Stimulated activated CD8-positive, alpha-beta memory T cell treated with anti-CD3 and anti-CD28 coated beads, Interleukin-7, amount 100 ng/mL, for 48 hours (primary cell): Measurements from ENCODE around the gene SLC16A14.
"Not testable (repeated sequence)": the region's sequence is repeated elsewhere in the genome, so short reads cannot be mapped to it uniquely, and the experiment has no call there.

Experiments used
- DNase-seq, 2 donors: peaks; one replicate each; pipeline ENCODE4 v3.0.0-alpha.2; 2020; ENCODE audit warnings: low read depth in 1 of 2; ENCODE audit errors: extremely low read depth in 1 of 2

The SLC16A14 gene, protein sequence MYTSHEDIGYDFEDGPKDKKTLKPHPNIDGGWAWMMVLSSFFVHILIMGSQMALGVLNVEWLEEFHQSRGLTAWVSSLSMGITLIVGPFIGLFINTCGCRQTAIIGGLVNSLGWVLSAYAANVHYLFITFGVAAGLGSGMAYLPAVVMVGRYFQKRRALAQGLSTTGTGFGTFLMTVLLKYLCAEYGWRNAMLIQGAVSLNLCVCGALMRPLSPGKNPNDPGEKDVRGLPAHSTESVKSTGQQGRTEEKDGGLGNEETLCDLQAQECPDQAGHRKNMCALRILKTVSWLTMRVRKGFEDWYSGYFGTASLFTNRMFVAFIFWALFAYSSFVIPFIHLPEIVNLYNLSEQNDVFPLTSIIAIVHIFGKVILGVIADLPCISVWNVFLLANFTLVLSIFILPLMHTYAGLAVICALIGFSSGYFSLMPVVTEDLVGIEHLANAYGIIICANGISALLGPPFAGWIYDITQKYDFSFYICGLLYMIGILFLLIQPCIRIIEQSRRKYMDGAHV

DNA sequence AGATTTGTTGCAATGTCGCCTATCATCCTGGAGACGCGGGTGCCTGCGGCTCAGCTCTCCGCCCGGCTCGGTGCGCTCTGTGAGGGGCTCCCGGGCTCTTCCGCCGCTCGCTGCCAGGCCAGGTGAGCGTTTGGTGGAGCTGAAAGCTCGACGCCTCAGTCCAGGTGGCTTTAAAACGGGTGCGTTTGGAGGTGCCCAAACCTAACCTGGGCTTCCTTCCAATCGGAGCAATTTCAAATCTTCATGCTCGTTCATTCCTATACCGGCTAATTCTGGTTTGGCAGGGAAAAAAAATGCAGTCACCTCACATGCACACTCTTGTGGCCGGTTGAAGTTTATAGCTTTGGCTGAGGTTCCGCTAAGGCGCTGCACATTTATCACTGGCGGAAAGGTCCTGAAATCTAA lies at the start of gene SLC16A14:
Gene SLC16A14 (minus strand): TSS at position 274 of the 405 bp plus-strand sequence. CDS start 9,572 bp downstream, outside the sequence.
- no peak for DNase-seq

DNA sequence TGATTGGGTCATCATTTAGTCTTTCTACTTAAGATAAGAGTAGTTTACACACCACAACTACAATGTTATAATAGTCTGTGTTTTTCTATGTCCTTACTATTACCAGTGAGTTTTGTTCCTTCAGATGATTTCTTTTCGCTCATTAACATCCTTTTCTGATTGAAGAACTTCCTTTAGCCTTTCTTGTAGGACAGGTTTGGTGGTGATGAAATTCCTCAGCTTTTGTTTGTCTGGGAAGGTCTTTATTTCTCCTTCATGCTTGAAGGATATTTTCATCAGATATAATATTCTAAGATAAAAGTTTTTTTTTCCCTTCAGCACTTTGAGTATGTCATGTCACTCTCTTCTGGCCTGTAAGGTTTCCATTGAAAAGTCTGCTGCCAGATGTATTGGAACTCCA lies 38.0 kb upstream of the SLC16A14 start:
- no peak for DNase-seq

DNA sequence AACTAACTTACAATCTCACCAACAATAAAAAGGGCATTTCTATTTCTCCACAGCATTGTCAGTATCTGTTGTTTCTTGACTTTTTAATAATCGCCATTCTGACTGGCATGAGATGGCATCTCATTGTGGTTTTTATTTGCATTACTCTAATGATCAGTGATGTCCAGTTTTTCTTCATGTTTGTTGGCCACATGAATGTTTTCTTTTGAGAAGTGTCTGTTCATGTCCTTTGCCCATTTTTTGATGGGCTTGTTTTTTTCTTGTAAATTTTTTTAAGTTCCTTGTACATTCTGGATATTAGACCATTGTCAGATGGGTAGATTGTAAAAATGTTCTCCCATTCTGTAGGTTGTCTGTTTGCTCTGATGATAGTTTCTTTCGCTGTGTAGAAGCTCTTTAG lies 33.2 kb upstream of the SLC16A14 start:
- not testable (repeated sequence) for DNase-seq

DNA sequence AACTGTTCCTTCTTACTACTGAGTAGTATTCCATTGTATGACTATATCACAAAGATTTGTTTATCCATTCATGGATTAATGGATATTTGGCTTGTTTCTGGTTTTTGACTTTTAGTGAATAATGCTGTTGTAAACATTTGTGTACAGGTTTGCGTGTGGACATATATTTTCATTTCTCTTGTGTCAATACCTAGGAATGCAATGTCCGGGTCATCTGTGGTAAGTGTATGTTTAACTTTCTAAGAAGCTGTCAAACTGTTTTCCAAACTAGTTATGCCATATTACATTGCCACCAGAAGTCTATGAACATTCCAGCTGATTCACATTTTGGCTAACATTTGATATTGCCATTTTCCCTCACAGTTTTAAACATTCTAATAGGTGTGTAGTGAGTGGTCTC lies 29.1 kb upstream of the SLC16A14 start:
- no peak for DNase-seq

DNA sequence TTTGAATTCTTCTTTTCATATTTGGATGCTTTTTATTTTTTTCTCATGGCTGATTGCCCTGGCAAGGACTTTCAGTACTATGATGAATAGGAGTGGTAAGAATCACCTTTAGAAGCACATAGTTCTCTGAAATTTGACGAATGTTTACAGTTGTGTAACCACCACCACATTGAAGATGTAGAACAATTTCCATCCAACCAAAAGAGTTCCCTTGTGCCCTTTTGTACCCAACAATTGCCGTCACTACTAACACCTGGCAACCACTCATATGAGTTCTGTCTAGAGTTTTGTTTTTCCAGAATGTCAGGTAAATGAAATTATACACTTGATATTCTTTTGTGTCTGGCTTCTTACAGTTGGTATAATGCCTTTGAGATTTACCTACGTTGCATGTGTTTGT lies 28.7 kb upstream of the SLC16A14 start:
- DNase-seq: no peak

DNA sequence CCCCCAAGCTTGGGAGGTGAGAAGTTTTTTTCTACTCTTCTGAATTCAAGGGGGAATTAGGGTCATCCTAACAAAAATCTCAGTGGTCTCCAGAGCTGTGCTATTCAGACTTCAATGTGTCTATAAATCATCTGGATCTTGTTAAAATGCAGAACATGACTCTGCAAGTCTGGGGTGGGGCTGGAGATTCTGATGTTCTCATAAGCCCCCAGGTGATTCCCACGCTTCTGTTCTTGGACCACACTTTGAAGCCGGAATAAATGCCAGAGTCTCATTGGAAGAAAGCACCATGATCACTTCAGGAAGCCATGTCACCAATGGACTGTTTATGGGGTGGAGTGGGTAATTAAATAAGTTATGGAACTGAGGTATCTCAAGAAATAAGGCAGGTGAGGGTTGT lies 22.2 kb upstream of the SLC16A14 start:
- no peak for DNase-seq

DNA sequence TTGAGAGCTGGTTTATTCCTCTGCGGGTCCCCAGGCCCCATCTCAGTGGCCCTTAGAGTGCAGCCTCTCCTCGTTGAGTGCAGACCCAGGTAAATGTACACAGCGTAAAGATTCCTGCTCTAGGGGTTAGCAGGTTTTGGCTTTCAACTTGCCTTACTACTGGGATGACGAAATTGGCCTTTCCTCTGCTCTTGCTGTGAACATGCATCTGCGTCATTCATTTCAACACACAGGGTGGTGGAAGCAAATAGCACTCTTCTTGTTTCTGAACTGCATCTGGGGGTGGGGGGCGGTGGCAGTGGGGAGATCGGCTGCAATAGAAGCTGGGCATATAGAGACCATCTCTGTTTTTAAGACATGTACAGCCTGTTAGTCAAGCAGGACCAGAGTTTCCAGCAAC lies 16.5 kb upstream of the SLC16A14 start:
- DNase-seq: no peak

DNA sequence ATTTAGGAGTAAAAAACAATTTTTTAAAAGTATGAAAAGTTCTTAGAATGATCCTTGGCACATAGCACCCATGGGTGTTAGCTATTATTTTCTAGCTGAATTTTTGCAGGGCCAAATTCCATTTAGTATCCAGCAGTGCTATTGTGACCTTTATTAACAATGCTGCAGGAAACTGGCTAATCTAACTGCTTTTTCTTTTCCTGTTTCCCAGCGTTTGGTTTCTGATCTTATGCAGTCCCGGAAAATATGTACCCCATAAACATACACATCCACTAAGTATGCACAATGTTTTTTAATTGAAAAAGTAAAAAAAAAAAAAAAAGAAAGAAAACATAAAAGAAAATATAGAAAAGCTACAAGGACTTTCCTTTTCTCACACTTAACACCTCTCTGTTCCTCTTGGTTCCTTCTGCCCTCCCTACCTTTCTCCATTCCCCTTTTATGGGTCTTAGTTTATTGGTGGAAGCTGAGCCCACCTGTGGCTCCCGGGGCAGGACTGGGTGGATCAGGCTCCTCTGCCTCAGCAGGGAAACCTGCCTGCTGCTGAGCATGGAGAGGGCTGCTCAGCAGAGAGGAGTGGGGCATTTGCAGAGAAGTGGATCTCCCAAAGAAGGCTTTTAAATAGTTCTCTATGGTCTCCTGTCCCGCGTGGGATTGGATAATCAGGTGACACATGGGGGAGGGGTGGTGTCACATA lies 9.3 kb upstream of the SLC16A14 start:
- no peak for DNase-seq

DNA sequence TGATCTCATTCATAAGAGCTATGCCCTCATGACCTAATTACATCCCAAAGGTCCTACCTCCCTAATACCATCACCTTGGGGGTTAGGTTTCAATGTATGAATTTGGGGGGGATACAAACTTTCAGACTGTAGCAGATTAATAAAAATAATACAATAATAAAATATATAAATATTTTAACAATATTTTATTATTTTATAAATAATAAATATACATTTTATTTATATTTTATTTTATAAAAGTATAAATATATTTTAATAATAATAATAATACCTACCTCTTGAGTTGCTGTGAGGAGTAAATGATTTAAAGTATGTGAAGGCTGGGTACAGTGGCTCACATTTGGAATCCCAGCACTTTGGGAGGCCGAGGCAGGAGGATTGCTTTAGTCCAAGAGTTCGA lies 8.1 kb upstream of the SLC16A14 start:
- DNase-seq: no peak

DNA sequence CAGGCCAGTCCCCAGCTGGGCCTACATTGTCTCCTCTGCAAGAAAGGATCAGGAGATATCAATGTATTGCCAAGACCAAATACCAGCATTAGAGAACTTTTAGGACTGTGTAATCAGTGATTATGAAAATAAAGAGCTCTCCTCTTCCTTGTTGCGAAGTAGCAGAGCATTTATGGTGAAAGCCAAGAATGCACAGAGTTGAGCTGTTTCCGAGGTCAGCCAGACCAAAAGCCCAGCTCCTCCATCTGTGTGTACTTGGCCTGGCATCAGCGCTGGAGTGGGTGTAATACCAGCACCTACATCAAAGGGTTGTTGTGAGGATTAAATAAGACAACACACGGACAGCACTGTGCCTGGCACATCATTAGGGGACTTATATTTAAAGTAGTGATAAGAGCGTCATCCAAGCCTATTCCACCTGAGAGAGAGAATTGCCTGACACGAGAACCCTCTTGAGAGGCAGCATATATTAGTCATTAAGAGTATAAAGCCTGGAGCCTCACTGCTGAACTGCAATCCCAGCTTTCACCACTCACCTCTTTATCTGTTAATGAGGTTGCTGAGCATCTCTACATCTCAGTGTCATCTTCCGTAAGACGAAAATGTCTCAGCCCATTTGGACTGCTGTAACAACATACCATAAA lies 7.4 kb upstream of the SLC16A14 start:
- no peak for DNase-seq

DNA sequence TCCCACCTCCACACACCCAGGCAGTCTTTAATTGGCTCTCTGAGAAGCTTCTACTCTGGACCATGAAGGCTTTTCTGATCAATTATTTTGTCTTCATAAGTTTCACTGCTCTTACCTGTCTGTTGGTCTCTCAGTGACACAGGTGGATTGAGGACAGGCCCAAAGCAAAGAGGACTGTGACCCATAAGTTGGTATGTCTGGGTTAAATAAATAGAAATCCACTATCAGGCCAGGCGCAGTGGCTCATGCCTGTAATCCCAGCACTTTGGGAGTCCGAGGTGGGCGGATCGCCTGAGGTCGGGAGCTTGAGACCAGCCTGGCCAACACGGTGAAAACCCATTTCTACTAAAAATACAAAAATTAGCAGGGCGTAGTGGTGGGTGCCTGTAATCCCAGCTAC lies 2.7 kb upstream of the SLC16A14 start:
- DNase-seq: no peak

DNA sequence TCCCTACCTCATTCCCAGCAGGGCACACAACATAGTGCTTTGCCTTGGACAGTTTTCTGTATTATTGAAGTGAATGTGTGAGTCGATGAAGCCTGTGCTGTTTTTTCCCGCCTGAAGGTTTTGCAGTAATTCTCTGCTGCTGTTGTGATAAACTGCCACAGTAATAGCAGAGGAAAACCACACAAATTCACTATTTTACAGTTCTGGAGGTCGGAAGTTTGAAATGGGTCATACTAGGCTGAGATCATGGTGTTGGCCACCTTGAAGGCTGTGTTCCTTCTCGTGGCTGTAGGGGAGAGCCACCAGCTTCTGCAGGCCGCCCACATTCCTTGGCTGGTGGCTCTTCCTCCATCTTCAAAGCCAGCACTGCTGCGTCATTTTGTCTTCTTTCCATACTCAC lies 678 bp upstream of the SLC16A14 start:
- no peak for DNase-seq

DNA sequence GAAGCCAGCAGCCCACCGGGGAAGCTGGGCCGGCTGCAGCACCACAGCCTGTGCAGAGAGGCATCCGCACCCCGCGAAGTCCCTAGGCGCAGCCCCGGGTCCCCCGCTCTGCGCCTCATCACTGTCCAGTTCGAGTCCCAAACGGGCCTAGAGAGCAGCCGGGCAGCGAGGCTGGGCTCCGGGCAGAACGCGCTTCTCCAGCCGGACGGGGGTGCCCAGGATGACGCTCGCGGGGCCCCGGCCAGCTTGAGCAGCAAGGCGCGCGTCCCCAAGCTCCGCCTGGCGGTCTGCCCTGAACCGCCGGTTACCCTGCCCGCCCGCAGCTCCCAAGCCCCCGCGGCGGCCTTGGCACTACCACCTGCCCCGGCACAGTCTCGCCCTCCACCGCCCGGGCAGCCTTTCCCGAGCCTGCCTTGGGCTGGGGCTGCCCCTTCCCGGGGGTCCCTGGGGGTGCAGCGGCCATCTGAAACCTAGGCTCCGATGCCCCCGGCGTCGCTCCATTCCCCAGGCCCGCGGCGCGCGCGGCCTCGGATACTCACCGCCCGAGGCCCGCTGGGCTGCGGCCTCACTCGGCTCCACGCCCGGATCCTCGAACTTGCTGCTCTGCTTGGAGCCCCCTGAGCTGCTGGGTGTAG lies 591 bp downstream of the SLC16A14 start:
- DNase-seq: no peak

DNA sequence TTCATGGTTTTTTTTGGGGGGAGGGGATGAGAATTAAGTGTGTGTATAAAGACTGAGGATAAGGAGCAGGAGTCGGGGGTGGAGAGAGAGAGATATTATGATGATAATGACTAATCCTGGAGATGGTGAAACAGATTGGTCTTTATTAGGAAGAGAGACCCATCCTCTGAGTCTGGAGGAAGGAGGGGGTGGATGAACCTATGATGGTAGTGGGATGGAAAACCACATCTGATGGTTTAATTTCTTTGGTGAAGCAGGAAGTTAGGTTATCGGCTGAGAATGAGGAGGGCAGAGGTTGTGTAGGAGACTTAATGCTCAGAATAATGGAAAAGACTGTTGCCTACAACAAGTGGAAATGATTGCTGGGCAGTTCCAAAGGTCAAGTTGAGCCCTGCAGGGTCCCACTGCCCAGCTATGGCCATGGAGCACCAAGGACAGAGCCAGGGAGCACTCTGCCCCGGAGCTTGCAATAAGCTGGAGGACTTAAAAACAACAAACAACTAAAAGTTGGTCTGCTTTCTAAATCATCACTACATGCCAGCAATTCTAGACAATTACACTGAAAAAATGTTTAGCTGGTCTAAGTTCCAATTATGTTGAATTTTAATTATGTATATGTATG lies 7.9 kb downstream of the SLC16A14 start:
- no peak for DNase-seq

DNA sequence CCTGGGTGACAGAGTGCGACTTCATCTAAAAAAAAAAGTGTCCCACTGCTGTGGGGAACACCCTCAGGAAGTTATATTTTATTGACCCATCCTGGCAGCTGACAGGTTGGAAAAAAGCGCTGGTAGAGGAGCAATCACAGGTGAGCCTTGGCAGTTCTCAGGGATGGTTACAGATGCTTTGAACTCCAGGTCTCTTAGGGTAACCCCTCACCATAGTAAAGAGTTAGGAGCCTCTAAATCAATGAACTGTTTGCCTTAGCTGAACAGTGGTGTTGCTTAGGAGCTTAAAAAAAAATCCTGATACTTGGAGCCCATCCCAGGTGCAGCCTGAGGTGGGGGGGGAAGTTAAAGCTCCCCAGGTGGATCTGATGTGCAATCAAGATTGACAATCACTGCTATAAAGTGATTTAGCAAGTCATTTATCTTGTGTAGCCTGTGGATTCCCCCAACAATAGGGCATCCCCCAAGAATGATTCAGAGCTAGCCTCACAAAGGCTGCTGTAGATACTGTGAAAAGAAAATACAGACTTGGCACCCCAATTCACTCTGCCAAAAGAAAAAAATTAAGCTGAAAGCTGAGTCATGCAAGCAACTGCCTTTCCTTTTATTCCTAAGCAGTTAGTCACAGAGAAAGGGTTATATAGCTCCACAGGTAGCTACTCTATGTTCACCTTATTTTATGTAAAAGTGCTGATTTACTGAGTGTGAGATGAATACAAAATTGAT lies 14.8 kb downstream of the SLC16A14 start:
- no peak for DNase-seq

DNA sequence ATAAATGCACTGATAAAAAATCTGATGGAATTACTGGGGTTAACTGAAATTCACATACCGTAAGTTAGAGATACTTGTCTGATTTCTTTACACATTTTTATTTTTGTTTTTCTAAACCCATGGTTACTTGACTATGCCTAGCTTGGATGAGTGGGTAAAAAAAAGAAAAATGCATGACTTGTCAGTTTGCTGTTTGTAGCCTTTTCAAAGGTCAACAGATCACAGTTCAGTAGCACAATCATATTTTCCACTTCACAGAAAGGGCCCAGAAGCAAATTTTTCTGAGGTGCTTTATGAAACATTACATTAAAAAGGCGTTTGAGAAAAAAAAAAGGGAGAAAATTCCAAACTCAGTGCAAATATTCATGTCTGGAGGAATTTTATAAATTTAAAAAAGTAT lies 16.4 kb downstream of the SLC16A14 start:
- no peak for DNase-seq

DNA sequence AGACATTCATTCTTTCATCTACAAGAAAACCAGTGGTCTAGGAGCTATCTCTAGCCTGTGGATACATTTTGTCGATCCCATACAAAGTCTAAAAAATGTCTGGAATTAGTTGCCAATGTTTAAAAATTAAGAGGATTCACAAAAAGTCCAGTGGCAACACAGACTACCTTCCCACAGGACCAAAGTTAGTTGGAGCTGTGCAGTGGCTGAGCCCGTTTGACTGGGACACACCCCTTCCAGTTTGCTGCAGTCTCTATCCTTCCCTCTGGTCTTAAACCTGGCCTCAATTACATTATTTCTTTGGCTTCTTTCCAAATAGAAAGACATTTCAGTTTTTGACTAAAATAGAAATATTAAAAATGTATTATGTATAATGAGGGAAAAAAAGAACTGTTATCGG lies 18.6 kb downstream of the SLC16A14 start:
- no peak for DNase-seq

DNA sequence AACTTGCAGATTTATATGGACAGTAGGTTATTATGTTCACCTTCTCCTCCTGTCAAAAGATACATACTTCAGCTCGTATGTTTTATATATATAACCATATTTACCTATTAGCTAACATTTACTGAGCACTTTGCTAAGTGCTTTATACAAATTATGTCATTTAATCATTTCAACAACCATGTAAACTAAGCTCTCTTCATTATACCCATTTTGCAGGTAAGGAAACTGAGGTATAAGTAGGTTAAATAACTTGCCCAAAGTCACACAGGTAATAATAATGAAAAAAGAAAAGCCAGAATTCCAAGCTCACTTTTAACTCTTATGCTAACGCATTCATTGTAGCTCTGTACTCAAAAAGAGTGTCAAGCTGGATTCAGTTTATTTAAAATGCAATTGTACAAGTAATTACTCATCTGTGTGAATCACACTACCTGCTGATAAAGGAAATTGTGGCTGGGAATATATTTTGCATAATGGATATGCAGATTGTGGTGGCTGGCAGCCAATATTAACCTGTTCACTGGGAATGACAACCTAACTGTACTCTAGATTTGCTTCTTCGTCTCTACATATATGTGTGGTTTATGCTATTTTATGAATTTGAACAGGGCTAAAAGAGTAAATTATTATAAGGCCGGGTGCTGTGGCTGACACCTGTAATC lies 20.6 kb downstream of the SLC16A14 start:
- DNase-seq: no peak

DNA sequence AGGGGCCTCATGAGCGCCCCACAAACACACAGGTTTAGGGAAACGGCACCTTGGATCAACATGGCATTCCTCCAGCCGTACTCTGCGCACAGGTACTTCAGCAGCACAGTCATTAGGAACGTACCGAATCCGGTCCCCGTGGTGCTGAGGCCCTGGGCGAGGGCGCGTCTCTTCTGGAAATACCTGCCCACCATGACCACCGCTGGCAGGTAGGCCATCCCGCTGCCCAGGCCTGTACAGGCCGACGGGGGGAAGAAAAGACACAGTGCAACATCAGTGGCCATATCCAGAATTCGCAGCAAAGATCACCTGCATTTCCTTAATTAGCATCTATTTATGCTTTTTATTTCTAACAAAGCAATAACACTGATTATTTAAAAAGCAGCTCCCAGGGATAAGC lies 22.2 kb downstream of the SLC16A14 start:
- DNase-seq: no peak

DNA sequence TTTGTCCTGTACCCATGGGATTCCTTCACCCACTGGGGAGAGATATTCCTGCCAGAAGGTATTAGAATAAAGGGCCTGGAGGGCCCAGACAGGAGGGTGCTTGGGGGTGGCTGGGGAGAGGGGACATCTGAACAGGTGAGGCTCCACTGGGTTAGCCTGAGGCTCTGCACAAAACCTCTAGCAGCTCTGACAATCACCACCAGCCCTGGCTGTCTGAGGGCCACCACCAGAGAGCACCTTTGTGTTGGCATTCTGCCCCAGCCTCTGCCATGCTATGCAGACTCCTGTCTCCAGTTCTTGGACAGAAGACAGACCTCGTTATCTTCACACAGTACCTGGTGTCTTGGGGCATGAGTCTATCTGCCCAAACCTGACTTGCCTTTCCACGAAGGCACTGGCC lies 25.3 kb downstream of the SLC16A14 start:
- no peak for DNase-seq
